Activated CD4-positive, alpha-beta T cell treated with anti-CD3 and anti-CD28 coated beads, Interleukin-2, amount 50 U/mL, for 48 hours (primary cell): ENCODE results near the gene NECTIN2.
"Not testable (repeated sequence)": the region's sequence is repeated elsewhere in the genome, so short reads cannot be mapped to it uniquely, and the experiment has no call there.

Experiments used
- DNase-seq, 2 experiments: peaks; one replicate each; pipeline ENCODE4 v3.0.0-alpha.2; 2020

The NECTIN2 gene

DNA sequence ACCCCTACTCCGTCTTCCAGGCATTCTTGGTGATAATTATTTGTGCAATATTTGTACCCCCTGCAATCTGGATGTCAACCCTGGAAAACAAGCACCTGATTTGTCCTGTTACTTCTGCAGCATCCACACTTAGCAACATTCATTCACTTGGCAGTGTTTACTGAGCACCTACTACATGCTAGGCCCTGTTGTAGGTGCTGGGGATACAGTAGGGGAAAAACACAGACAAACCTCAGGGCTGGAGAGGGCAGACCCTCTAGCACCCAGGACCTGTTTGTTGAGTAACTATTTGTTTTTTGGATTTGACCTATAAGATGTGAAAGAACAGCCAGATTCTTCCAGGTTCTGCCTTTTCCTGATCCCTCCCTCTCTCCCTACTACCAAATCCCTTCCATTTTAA is 9.5 kb downstream of the NECTIN2 start:
- DNase-seq, result no peak

DNA sequence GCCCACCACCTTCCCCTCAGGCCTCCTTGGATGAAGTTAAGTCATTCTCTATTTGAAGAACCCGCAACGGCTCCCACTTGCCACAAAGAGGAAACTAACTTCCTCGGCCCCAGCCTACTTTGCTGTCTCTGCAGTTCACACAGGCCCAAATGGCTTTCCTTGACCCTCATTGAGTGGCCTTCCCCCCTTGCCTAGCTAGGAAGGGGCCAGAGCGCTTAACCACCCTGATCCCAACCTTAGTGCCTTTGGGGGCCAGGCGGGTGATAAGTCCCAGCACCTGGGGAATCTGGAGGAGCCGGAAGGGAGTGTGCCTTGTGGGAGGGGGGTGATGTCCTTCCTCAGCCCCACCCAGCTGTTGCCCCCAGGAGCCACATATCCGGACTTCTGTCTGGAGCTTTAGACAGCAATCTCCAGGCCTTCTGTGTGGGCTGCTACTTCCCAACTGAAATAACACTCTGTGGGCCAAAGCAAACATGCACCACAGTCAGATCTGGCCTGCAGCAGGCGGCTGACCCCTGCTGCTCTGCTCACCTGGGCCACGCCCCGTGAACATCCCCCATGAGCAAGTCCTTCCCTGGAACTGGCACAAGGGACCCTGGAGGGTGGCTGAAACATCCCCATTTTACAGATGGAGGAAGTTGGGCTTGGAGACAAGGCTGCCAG is 10.5 kb downstream of the NECTIN2 start:
- DNase-seq, result no peak

DNA sequence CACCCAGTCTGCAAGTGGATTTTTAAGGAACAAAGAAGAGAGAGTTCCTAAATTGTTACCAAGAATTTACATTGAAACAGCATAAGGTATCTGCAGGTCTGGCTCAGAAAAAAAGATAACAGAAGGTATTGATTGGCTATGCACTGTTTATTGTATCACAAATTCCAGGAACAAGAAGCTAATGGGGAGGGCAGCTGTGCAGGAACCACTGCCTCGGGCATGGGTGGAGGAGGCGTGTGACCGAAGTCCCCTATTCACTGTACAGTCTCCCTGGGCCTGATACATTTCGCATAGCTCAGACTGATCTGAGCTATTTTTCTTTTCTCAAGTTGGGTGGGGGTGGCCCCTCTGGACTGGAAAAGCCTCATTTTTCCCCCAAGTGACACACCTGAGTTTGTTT is 11.7 kb downstream of the NECTIN2 start:
- DNase-seq, result no peak

DNA sequence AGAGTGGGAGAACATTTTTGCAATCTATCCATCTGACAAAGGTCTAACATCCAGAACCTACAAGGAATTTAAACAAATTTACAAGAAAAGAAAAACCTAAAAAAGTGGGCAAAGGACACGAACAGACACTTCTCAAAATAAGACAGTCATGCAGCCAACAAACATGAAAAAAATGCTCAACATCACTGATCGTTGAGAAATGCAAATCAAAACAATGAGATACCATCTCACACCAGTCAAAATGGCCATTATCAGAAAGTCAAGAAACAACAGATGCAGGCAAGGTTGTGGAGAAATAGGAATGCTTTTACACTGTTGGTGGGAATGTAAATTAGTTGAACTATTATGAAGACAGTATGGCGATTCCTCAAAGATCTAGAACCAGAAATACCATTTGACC is 15.5 kb downstream of the NECTIN2 start:
- not testable (repeated sequence) for DNase-seq

DNA sequence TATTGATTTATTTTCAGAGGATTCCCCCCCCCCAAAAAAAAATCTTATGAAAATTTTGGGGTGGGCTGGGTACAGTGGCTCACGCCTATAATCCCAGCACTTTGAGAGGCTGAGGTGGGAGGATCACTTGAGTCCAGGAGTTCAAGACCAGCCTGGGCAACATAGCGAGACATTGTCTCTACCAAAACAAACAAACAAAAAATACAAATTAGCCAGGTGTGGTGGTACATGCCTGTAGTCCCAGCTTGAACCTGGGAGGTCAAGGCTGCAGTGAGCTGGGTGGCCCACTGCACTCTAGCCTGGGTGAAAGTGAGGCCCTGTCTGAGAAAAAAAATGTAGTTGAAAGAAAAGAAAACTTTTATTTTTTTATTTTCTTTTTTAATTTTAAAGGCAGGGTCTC is 17.9 kb downstream of the NECTIN2 start:
- no peak for DNase-seq

DNA sequence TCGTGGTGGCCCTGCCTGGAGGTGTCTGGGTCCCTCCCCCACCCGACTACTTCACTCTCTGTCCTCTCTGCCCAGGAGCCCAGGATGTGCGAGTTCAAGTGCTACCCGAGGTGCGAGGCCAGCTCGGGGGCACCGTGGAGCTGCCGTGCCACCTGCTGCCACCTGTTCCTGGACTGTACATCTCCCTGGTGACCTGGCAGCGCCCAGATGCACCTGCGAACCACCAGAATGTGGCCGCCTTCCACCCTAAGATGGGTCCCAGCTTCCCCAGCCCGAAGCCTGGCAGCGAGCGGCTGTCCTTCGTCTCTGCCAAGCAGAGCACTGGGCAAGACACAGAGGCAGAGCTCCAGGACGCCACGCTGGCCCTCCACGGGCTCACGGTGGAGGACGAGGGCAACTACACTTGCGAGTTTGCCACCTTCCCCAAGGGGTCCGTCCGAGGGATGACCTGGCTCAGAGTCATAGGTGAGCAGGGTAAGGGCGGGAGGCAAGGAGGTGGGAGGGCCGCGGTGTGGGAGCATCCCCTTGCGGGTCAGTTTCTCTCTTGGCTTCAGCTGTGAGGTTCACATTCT is 19.2 kb downstream of the NECTIN2 start:
- no peak for DNase-seq

DNA sequence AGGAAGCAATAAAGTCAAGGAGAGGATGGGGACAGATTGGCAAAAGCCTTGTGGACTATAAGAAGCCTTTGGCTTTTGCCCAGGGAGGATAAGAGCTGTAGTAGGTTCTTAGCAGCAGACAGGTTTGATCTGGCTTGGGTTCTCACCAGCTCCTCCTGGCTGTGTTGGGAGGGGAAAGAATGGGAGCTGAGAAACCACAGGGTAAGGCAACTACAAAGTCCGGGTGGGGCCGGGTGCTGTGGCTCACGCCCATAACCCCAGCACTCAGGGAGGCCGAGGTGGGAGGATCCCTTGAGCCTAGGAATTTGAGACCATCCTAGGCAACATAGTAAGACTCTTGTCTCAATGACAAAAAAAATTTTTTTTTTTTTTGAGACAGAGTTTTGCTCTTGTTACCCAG is 20.6 kb downstream of the NECTIN2 start:
- DNase-seq, result no peak

DNA sequence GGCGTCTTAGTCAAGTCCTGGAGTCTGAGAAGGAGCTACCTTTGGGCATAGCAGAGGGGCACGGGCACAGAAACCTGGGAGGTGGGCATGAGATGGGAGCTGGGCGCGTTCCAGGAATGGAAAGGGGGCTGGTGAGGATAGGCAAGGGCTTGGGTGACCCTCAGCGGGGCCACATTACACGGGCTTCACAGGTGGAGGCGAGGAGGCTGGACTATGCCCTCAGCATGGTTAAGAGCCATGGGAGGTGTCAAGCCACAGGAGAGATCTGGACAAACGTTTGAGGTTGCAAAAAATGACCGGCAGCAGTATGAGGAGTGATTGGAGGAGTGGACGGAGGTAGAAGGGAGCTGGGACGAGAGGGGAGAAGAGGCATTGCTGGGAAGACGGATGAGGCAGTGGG is 21.5 kb downstream of the NECTIN2 start:
- no peak for DNase-seq

DNA sequence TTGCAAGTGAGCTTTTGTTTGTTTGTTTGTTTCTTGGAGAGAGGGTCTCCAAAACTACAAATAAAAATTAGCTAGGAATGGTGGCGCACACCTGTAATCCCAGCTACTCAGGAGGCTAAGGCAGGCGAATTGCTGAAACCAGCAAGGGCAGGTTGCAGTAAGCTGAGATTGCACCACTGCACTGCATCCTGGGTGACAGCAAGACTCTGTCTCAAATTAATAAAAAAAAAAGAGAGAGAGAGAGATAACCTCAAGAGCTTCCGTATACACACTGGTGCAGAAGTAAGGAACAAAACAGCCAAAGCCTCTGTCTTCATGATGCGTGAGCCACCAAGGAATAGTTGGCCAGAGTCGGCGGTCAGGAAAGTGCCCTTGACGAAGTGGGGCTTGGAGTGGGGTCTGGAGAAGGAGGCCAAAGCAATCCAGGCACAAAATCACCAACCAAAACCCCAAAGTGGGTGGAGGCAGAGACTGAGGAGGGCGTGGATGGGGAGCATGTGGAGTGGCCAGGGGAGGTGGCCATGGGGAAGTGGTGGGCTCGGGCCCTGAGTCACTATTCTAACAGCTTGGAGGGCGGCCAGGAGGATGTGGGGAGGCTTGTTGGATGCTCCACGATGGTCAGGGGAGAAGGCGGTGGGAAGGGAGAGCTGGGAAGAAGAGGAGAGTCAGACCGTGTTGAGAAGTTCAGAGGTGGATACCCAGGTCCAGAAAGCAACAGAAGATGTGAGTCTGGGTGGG is 23.8 kb downstream of the NECTIN2 start:
- DNase-seq, result no peak

DNA sequence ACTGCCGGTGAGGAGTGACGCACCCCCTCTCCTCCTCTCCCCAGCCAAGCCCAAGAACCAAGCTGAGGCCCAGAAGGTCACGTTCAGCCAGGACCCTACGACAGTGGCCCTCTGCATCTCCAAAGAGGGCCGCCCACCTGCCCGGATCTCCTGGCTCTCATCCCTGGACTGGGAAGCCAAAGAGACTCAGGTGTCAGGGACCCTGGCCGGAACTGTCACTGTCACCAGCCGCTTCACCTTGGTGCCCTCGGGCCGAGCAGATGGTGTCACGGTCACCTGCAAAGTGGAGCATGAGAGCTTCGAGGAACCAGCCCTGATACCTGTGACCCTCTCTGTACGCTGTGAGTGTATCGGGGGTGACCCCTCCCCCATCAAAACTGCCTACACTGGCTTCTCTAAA is 25.7 kb downstream of the NECTIN2 start:
- DNase-seq, result no peak

DNA sequence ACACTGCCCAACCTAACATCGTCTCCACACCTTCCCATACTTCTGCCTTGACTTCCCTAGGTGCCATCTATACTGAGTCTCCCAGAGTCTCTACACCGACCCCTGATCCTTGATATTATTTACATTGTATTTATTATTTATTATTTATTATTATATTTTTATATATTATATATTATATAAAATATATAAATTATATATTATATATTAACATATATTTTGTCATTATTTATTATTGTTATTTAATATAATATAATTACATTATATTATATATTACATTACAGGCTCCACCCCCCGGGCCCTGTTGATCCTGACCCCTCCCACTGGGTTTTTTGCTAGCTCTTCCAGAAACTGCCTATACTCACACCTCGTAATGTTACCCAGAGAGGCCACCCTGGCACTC is 26.6 kb downstream of the NECTIN2 start:
- no peak for DNase-seq

DNA sequence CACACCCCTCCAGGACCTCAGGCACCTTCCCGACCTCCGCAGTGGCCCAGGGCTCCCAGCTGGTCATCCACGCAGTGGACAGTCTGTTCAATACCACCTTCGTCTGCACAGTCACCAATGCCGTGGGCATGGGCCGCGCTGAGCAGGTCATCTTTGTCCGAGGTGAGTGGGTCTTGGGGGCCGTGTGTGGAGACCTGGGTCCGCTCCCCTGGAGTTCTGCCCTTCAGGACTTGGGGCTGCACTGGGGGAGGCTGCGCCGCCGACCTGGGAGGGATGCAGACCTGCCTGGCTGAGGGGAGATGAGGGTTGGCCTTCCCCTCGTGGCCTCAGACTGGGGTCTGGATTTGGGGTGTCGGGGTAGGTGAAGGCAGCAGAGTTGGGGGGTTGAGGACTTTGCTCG is 28.2 kb downstream of the NECTIN2 start:
- no peak for DNase-seq

DNA sequence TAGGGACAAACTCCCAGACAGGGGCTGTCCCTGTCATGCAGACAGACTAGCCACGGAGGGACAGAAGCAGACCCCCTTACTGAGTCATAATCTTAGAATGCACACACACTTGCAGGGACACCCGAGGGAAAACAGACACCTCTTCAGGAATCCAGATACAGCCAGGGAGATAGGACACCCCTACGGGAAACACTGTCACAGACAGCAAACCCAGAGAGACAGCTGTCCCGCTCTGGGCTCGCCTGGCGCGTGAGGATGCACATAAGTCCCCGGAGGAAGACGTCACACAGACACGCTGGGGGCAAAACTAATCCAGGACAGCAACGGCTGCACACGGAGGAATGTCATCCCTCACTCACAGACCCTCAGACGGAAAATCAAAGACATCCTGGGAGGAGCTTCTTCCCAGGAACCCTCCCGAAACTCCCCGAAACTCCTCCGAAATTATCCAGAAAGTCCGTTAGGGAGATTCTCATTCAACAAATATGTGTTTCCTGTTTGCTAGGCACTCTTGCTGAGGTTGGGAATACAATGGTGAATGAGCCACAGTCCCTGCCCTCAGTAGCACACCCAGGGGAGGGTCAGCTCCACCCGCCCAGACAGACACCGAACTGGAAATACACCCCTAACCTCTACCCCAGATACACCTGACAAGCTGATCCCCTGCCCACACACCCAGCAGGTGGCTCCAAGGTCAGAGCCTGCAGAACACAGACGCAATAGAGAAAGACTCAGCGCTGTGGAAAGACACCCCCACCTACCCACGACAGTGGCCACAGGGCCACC is 29.8 kb downstream of the NECTIN2 start:
- no peak for DNase-seq

DNA sequence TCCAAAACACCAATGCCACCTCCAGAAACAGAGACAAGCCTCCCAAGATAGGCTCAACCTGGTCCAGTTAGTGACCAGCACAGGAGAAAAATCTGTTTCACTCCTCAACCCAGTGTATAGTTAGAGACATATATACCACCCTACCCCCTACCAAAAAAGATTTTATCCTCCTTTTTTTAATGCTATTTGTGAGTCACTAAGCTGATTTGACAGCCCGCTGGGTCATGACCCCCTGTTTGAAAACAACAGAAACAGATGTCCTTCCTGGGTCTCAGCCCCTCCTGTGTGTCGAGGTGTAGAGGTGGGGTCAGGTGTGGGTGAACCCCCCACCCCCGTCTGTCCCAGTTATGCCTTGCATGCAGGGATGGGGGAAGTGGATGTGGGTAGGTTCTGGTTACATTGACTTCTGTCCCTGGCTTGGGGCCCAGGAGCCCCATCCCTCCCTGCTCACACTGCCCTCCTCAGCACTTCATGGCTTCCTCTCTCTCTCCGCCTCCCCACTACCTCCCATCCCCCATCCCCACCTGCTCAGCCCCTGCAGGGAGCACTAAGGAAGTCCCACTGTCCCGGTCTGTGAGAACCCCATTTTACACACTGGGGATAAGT is 30.9 kb downstream of the NECTIN2 start:
- DNase-seq, result no peak

DNA sequence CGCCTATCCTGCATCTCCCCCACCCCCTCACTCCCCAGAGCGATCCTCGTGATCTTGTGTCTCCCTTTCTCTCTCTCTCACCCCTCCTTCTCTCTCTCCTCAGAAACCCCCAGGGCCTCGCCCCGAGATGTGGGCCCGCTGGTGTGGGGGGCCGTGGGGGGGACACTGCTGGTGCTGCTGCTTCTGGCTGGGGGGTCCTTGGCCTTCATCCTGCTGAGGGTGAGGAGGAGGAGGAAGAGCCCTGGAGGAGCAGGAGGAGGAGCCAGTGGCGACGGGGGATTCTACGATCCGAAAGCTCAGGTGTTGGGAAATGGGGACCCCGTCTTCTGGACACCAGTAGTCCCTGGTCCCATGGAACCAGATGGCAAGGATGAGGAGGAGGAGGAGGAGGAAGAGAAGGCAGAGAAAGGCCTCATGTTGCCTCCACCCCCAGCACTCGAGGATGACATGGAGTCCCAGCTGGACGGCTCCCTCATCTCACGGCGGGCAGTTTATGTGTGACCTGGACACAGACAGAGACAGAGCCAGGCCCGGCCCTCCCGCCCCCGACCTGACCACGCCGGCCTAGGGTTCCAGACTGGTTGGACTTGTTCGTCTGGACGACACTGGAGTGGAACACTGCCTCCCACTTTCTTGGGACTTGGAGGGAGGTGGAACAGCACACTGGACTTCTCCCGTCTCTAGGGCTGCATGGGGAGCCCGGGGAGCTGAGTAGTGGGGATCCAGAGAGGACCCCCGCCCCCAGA is 32.2 kb downstream of the NECTIN2 start:
- DNase-seq, result no peak

DNA sequence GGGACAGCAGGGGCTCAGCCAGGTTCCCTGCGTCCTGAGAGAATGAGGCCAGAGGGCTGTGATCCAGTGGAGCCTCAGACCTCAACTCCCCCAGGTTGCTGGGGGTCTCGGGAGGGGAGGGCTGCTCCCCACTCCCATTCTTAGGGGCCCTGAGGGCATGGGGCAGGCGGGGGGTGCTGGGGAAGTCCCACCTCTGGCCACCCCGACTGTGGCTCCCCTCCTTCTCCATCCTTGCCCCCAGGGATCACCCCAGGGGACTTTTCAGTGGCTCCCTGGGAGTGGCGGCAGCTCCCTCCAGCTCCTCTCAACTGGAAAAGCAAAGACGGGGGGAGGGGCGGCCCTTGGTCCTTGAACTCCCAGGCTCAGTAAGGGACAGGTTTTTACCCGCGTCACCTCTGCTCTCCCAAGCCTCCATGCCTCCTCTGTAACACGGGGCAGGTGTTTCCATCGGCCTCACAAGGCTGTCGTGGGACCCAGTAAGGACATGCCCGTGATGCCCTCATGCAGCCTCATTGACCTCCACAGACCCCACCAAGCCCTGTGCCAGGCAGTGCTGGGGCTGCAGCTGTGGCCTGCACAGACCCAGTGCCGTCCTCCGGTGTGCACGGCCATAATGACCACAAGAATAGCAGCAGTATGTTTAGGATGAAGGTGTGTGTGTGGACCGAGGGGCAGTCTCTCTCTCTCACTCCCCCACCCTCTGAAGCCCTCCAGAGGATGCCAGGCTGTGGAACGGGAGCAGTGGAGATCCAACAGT is 33.4 kb downstream of the NECTIN2 start:
- no peak for DNase-seq

DNA sequence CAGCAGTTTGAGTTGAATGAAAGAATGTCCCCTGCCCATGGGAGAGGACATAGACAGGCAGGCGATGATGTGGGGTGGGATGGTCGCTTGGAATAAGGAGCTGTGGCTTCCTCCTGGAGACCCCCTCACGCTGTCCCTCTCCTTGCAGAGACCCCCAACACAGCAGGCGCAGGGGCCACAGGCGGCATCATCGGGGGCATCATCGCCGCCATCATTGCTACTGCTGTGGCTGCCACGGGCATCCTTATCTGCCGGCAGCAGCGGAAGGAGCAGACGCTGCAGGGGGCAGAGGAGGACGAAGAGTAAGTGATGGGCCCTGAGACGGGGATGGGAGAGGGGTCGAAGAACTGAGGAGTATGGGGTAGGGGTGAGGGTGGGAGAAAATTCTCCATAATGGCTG is 36.0 kb downstream of the NECTIN2 start:
- DNase-seq, result no peak

DNA sequence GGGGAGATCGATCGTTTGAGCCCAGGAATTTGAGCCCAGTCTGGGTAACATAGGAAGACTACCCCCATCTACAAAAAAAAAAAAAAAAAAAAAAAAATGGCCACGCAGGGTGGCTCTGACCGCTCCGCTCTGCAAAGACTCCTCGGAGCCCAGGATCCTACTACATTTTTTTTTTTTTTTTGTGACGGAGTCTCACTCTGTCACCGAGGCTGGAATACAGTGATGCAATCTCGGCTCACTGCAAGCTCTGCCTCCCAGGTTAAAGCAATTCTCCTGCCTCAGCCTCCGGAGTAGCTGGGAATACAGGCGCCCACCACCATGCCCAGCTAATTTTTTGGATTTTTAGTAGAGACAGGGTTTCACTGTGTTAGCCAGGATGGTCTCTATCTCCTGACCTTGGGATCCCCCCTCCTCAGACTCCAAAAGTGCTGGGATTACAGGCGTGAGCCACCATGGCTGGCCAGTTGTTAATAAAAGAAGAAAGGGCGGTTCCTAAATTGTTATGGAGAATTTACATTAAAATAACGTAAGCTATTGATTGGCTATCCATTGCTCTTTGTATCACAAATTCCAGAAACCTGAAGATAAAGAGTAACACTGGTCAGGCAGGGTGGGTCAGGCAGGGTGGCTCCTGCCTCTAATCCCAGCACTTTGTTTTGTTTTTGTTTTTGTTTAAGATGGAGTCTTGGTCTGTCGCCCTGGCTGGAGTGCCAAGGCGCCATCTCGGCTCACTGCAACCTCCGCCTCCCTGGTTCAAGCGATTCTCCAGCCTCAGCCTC is 36.7 kb downstream of the NECTIN2 start:
- DNase-seq, result not testable (repeated sequence)

DNA sequence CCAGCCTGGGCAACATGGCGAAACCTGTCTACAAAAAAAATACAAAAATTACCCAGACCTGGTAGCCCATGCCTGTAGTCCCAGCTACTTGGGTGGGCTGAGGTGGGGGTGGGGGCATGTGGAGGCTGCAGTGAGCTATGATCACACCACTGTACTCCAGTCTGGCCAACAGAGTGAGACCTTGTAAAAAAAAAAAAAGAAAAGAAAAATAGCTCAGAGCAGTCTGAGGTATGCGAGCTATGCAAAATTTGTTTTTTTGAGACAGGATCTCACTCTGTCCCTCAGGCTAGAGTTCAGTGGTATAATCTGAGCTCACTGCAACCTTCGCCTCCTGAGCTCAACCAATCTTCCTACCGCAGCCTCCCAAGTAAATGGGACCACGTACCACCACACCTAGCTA is 37.8 kb downstream of the NECTIN2 start:
- no peak for DNase-seq

DNA sequence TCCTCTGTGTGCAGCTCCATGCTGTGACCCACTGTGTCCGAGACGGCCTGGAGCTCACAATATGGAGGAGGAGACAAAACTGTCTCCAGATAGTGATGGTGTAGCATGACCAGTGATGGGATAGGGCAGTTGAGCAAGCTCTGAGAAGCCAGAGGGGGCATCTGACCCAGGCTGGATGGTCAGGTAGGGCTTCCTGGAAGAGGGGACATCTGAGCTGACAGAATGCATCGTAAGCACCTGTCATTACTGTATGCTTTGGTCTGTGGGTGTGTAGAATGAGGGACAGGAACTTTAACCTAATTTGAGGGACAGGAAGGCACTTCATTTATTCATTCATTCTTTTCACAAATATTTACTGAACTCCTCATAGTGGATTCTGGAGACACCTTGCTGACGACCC is 38.5 kb downstream of the NECTIN2 start:
- DNase-seq, result no peak

DNA sequence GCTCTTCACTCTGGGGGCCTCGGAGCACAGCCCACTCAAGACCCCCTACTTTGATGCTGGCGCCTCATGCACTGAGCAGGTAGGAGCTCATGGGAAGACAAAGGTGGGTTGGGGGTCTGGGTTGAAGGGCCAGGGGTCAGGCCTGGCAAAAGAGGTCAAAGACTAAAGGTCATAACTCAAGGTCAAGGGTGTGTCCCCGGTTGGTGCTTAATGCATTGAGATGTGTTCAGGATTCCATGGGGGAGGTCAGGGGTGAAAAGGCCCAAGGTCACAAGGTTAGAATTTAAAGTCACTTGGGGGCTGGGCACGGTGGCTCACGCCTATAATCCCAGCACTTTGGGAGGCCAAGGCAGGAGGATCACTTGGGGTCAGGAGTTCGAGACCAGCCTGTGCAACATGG is 40.0 kb downstream of the NECTIN2 start:
- DNase-seq, result no peak
